Bronchial epithelial cell (primary cell): Measurements from ENCODE around the gene CLEC14A. TPM values are rescaled to one million over a fixed set of nuclear protein-coding genes. Genes with fewer than 3 reads are reported as not detected.
A peak's percentile ranks its signal among the peaks of the same experiment; 100 is the strongest.

Experiments
- DNase-seq: peaks from one replicate; pipeline ENCODE4 v3.0.0-alpha.2; 2010; ENCODE audit warnings: low read depth
- FAIRE-seq: peaks from 2 replicates; lab custom pipeline; 2011; peaks lifted over from hg19 to GRCh38; lab: Jason Lieb, UNC
- H3K27me3 ChIP-seq: 2 replicates; pipeline ENCODE4 v1.5.1; 2011; ENCODE audit warnings: low read length; ENCODE audit not compliant: control insufficient read depth, insufficient read depth
- H3K36me3 ChIP-seq: 2 replicates; pipeline ENCODE4 v1.5.1; 2011; ENCODE audit warnings: low read length; ENCODE audit not compliant: control insufficient read depth, insufficient read depth
- H3K4me3 ChIP-seq: 2 replicates; pipeline ENCODE4 v1.5.1; 2011; ENCODE audit warnings: mild to moderate bottlenecking, low read depth, low read length, control low read depth
- total RNA-seq: library from RNA; depleted of rRNA; stranded (reverse); fragments of >200 nt; gene quantifications from 2 replicates; pipeline ENCODE4 v1.2.1, GENCODE V29; 2014
- TF ChIP-seq, protein P1 (sequence below): IDR thresholded peaks from 2 replicates; pipeline ENCODE4 v1.5.1; 2011; ENCODE audit warnings: mild to moderate bottlenecking, moderate library complexity, low read length, control low read depth, inconsistent platforms; ENCODE audit not compliant: insufficient read depth, severe bottlenecking

Gene CLEC14A
- total RNA-seq, 1 donor from 2014 or later: not detected

DNA sequence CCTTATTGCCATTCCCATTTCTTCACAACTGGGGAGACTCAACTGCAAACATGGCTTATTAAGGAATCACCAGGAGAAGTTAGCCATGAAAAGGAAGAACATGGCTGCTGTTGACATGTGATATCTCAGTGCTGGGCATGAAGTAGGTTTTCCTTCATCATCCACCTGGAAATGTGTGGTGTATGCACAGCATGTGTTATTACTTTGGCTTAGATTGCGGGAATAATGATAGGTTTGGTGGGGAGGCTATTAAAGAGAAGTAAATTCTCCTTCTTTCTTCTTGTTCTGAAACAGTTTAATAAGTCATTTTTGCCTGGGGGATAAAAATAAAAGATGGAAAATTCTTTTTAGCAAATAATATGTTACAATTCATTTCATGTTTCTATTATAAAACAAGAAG lies 23.7 kb upstream of the CLEC14A start:
- Histone ChIP-seq H3K27me3 (no peaks in the 10 kb centered on the region), H3K36me3 (no peaks in the 10 kb centered on the region), H3K4me3 (no peak overlapping the region)
- TF ChIP-seq, protein P1, sequence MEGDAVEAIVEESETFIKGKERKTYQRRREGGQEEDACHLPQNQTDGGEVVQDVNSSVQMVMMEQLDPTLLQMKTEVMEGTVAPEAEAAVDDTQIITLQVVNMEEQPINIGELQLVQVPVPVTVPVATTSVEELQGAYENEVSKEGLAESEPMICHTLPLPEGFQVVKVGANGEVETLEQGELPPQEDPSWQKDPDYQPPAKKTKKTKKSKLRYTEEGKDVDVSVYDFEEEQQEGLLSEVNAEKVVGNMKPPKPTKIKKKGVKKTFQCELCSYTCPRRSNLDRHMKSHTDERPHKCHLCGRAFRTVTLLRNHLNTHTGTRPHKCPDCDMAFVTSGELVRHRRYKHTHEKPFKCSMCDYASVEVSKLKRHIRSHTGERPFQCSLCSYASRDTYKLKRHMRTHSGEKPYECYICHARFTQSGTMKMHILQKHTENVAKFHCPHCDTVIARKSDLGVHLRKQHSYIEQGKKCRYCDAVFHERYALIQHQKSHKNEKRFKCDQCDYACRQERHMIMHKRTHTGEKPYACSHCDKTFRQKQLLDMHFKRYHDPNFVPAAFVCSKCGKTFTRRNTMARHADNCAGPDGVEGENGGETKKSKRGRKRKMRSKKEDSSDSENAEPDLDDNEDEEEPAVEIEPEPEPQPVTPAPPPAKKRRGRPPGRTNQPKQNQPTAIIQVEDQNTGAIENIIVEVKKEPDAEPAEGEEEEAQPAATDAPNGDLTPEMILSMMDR: no peak
- no peak for FAIRE-seq
- no peak for DNase-seq

DNA sequence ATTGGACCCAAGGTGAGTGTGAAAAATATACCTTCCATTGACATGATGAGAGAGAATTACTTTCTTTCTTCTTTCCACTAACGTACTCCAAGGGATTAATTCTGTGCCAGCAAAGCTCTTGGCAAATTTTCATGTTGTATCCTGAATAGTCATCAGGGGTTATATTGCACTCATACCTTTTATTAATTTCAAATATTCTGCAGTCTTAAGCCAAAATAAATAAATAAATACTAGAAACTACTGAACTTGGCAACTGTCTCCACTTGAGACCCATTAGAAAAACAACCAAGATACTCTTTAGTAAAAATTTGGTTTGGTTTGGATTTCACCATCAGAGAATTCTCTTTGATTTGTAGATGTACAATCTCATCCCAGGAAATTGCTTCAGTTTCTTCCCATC lies 22.1 kb upstream of the CLEC14A start:
- DNase-seq (no peak), FAIRE-seq (no peak)
- H3K27me3 ChIP-seq: no peaks in the 10 kb centered on the region
- H3K4me3 ChIP-seq: no peak overlapping the region
- TF ChIP-seq, protein P1: no peak
- no peaks in the 10 kb centered on the region for H3K36me3 ChIP-seq

DNA sequence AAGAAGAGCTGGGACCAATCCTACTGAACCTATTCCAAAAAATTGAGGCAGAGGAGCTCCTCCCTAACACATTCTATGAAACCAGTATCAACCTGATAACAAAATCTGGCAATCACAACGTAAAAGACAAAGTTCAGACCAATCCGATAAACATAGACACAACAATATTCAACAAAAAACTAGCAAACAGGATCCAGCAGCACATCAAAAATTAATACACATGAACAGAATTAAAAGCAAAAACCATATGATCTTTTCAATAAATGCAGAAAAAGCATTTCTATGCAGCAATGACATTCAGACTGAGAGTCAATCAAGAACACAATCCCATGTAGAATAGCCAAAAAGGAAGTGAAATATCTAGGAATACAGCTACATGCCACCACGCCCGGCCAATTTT lies 7.0 kb upstream of the CLEC14A start:
- TF ChIP-seq, protein P1: no peak
- no peak for DNase-seq
- Histone ChIP-seq H3K36me3 (no peaks in the 10 kb centered on the region), H3K27me3 (no peaks in the 10 kb centered on the region), H3K4me3 (no peak overlapping the region)
- FAIRE-seq: no peak

DNA sequence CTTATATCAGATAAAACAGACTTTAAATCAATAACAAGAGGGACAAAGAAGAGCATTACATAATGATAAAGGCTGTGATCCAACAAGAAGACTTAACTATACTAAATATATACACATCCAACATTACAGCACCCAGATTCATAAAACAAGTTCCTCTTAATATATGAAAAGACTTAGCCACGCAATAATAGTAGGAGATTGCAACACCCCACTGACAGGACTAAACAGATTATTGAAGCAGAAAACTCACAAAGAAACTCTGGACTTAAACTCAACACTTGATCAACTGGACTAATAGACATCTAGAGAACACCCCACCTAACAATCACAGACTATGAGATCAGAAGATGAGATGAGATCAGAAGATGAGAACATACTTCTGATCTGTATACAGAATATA lies 5.7 kb upstream of the CLEC14A start:
- FAIRE-seq (no peak), DNase-seq (no peak)
- Histone ChIP-seq H3K36me3 (no peaks in the 10 kb centered on the region), H3K4me3 (no peak overlapping the region), H3K27me3 (no peaks in the 10 kb centered on the region)
- TF ChIP-seq, protein P1: no peak

DNA sequence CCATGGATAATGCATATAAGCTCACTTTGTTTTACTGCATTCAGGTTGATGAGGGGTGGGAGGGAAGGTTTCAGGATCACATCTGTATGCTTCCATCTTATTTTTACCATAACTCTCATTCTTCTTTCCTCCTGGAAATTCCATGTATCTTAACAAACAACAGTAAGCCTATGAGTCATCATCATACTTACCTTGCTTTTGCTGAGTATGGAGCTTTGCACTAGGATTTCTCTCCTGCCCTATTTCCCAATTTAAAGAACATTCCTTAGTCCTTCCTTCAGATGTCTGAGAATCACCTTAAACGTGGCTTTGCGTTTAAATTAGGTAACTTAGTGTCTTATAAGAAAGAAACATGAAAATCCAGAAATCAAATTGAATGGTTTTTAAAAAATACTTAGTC lies 1.6 kb upstream of the CLEC14A start:
- TF ChIP-seq, protein P1: no peak
- Histone ChIP-seq H3K36me3 (no peaks in the 10 kb centered on the region), H3K4me3 (no peak overlapping the region), H3K27me3 (peaks cover 12% of the 10 kb centered on the region)
- FAIRE-seq (no peak), DNase-seq (peak; percentile 52)

DNA sequence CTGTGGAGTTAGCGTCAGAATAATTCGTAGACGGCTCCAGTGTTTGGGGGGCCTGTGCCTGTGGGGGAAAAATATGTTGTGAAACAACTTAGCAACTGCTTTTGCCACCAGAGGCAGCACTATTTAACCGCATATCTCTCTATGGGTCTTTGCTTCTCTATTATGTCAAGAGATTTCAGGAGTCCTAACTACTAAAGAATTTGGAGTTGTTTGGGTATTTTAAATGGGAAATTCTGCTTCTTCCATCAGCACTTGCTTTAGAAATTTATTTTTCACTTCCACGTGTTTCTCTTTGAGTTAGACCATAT lies 594 bp upstream of the CLEC14A start:
- no peak for FAIRE-seq

More for the DNA sequence above, 594 bp upstream of the CLEC14A start:
- Histone ChIP-seq H3K36me3 (no peaks in the 10 kb centered on the region), H3K4me3 (no peak overlapping the region), H3K27me3 (peaks cover 12% of the 10 kb centered on the region)
- no peak for DNase-seq
- TF ChIP-seq, protein P1: no peak
